ENCODE results near the gene GPR176. TPM values are rescaled to one million over a fixed set of nuclear protein-coding genes. Genes with fewer than 3 reads are reported as not detected.

The GPR176 gene
- 2.7 TPM for total RNA-seq
- long read RNA-seq, partial matches to known transcripts = 0 of 3 reads
- long read RNA-seq, other reads (novel, unspliced or antisense) = 2 of 3 reads

- intact Hi-C loops (cut with DNase I) = no loop called here
- DNase-seq (ENCODE audit: low spot score) = peak; percentile 79
Observed at GRCh38 chr15:39919748-39920509, at the start of gene GPR176. TSS of gene GPR176 (minus strand) at chr15:39920266. CDS start at chr15:39920026, 240 bp downstream.

GRCh38 chr15:39969002-39969394 is 48.9 kb upstream of the GPR176 start:
- DNase-seq (ENCODE audit: low spot score) = no peak
- intact Hi-C loops (cut with DNase I) = no loop called here

GRCh38 chr15:39968273-39969001 is 48.4 kb upstream of the GPR176 start:
- intact Hi-C loops (cut with DNase I) = no loop called here

GRCh38 chr15:39966521-39966920 is 46.5 kb upstream of the GPR176 start:
- DNase-seq (ENCODE audit: low spot score) = no peak
- intact Hi-C loops (cut with DNase I) = no loop called here

More at GRCh38 chr15:39968273-39969001, 48.4 kb upstream of the GPR176 start:
- DNase-seq (ENCODE audit: low spot score) = no peak

- DNase-seq (ENCODE audit: low spot score) = no peak
- intact Hi-C loops (cut with DNase I) = no loop called here
Observed at GRCh38 chr15:39963786-39964185, 43.7 kb upstream of the GPR176 start.

GRCh38 chr15:39961051-39961450 is 41.0 kb upstream of the GPR176 start:
- DNase-seq (ENCODE audit: low spot score) = no peak
- intact Hi-C loops (cut with DNase I) = no loop called here

GRCh38 chr15:39960411-39960810 is 40.3 kb upstream of the GPR176 start:
- DNase-seq (ENCODE audit: low spot score) = no peak
- intact Hi-C loops (cut with DNase I) = no loop called here

GRCh38 chr15:39959411-39959810 is 39.3 kb upstream of the GPR176 start:
- intact Hi-C loops (cut with DNase I) = no loop called here
- no peak for DNase-seq (ENCODE audit: low spot score)

GRCh38 chr15:39957481-39957880 is 37.4 kb upstream of the GPR176 start:
- intact Hi-C loops (cut with DNase I) = no loop called here

GRCh38 chr15:39953521-39953920 is 33.5 kb upstream of the GPR176 start:
- intact Hi-C loops (cut with DNase I) = no loop called here
- no peak for DNase-seq (ENCODE audit: low spot score)

More at GRCh38 chr15:39957481-39957880, 37.4 kb upstream of the GPR176 start:
- DNase-seq (ENCODE audit: low spot score) = no peak

GRCh38 chr15:39951561-39951960 is 31.5 kb upstream of the GPR176 start:
- intact Hi-C loops (cut with DNase I) = no loop called here
- no peak for DNase-seq (ENCODE audit: low spot score)

- intact Hi-C loops (cut with DNase I) = no loop called here
- DNase-seq (ENCODE audit: low spot score) = no peak
Observed at GRCh38 chr15:39948817-39949216, 28.8 kb upstream of the GPR176 start.

- intact Hi-C loops (cut with DNase I) = no loop called here
- DNase-seq (ENCODE audit: low spot score) = no peak
Observed at GRCh38 chr15:39947401-39948197, 27.5 kb upstream of the GPR176 start.

GRCh38 chr15:39946862-39947261 is 26.8 kb upstream of the GPR176 start:
- no peak for DNase-seq (ENCODE audit: low spot score)
- intact Hi-C loops (cut with DNase I) = no loop called here

- intact Hi-C loops (cut with DNase I) = no loop called here
- DNase-seq (ENCODE audit: low spot score) = no peak
Observed at GRCh38 chr15:39944726-39945125, 24.7 kb upstream of the GPR176 start.

- no peak for DNase-seq (ENCODE audit: low spot score)
- intact Hi-C loops (cut with DNase I) = no loop called here
Observed at GRCh38 chr15:39942753-39943150, 22.7 kb upstream of the GPR176 start.

- intact Hi-C loops (cut with DNase I) = no loop called here
- no peak for DNase-seq (ENCODE audit: low spot score)
Observed at GRCh38 chr15:39942101-39942752, 22.2 kb upstream of the GPR176 start.

- no peak for DNase-seq (ENCODE audit: low spot score)
- intact Hi-C loops (cut with DNase I) = no loop called here
Observed at GRCh38 chr15:39939487-39940452, 19.7 kb upstream of the GPR176 start.
